ENCODE measurements around the gene CEACAM4. TPM values are rescaled to one million over a fixed set of nuclear protein-coding genes. Genes with fewer than 3 reads are reported as not detected.

The CEACAM4 gene
- total and polyA plus RNA-seq, 2 of the 8 experiments (the other 6 are each of a cell fraction or from before 2014, with no cell fraction given) = not detected

DNA sequence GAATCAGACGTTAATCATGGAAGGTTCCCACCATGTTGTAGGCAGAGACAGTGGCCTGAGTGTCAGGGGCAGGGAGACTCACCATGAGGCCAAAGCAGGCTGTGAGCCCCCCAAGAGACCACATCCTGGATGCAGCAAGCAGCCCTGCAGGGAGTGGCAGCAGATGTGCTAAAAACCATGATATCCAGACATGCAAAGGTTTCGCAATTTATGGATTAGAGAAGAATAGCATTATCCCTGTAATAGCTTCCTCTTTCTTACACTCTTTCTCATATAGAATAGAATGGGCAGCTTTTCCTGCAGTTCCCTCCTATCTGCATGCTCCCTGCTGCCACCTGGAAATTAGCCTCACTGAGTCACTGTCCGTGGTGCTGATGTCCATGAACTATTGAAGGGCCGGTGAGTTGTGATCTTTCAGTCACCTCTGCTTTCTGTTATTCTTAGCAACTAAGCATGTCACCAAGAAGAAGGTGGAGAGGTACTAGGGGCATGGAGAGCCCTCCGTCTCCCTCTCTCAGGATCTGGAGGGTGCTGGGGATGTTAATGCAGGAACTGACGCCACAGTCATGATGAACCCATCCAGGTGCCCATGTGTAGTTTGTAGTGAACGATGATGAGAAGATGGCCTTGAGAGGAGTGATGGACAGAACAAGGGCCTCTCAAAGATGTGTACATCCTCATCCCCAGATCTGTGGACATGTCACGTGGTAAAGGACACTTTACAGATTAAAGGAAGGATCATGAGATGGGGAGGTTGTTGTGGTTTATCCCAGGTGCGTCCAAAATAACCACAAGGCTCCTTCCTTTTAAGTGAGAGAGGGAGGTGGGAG is 9.9 kb downstream of the CEACAM4 start (continued):
- TF ChIP-seq EZH2 (IDR thresholded peaks at IDR 0.05; ENCODE audit: low read depth, low read length, severe bottlenecking) (no peak), BRCA1 (IDR thresholded peaks at IDR 0.05; ENCODE audit: low read depth, low read length) (no peak), SIX5 (IDR thresholded peaks at IDR 0.05; ENCODE audit: low read depth, low read length) (no peak), TEAD4 (IDR thresholded peaks at IDR 0.05; ENCODE audit: low read depth, low read length) (no peak), HDAC2 (IDR thresholded peaks at IDR 0.05; ENCODE audit: borderline replicate concordance in 1 of 2, low read depth in 2 of 2, low read length in 2 of 2) (no peak), RAD21 (IDR thresholded peaks at IDR 0.05 in 1 of 2, conservative IDR thresholded peaks at IDR 0.05 in 1 of 2; ENCODE audit: low read depth in 2 of 2, low read length in 2 of 2) (no peak), CREB1 (IDR thresholded peaks at IDR 0.05) (no peak)
